Kidney glomerular epithelial cell (primary cell): ENCODE measurements around the gene GRM8.

Source experiments
- DNase-seq: peaks from one replicate; lab custom pipeline; 2025; lab: John Stamatoyannopoulos, UW

Gene GRM8

DNA sequence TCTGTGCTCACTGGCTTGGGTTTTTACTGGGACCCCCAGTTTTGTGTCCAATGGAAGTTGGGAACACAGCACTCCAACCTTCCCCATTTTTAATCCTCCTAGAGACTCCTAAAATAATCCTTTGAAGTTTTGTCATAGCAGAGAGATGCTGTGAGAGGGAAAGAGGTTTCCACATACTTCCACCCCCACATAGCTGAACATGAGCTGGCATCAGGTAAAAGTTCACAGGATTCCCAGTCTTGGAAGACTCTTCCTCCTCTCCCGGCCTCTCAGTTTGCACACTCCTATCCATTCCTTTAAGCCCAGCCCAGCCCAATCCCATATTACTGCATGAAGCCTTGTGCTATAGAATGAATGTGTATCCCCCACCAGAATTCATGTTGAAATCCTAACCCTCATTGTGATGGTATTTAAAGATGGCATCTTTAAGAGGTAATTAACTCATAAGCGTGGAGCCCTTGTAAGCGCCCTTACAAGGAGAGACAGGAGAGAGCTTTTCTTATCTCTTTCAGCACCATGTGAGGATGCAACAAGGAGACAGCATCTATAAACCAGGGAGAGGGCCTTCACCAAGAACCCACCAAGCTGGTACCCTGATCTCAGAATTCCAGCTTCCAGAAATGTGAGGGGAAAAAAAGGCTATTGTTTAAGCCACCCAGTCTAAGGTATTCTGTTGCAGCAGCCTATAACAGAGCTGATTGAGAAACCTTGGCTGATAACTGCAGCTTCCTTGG, 22.4 kb downstream of the GRM8 start:
- no peak for DNase-seq

DNA sequence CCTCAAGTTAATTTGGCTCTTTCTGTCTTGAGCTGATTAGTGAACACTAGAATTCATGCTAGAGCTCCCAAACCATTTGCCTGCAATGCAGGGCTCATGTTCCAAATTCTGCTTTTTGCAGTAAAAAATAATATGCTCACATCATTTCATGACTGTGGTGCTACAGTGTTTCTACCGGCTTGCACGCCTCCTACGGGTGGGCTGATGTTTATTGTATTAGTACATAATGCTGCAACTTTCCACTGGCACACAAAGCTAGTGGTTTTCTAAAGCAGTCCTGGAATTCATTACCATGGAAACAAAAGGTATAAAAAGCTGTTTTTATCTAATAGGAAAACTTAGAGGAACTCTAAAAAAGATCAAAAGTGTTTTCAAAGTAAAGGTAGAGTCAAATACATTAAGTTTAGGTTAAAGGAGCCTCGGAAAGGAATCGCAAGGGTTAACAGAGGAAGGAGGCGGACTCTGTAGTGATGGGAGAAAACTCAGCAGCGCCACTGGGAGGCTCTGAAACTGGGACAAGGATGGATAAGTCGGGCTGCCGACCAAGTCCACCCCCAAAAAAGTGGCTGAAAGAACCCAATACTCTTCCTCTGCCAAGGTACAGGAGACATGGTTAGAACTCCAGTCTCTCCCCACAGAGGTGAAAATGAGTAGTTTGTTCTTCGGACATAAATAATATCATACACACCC, 25.9 kb downstream of the GRM8 start:
- no peak for DNase-seq

DNA sequence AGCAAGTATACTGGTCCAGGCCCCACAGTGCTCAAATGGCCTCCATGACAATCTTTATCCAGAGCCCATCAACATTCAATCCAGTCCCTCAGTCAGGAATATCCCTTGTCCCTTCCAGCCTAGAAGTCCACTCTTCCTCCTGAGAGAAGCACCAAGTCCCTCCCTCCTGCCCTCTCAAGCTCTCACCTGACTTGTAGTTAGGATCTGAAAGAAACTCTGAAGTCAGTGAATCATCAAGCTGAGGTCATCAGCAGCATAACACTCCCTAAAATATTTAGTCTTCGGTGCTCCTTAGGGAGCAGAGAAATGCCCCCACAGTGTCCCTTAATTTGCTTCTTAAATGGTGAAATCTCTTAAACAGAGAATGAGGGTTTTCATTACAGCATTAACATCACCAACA, 31.0 kb downstream of the GRM8 start:
- no peak for DNase-seq

GRCh38 chr7:127214956-127215718, 37.6 kb downstream of the GRM8 start:
- no peak for DNase-seq

DNA sequence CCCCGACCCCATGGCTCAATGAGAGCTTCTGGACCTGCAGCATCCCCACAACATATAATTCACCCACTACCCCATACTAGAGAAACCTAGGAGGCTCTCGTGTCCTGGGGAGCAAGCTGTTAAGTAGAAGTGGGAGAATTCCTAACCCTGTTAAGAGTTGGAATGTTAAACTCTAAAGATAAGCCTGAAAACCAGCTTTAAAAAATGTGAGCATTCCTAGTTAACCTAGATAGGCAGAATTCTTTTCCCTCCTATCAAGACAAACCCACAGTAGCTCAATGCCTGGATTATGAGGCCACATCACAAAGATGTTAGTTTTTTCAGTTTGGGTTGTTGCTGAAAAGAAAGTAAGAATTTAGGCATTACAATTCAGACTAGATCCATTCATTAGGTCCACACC, 42.9 kb downstream of the GRM8 start:
- DNase-seq: no peak

- no peak for DNase-seq
Measured at GRCh38 chr7:127208860-127209259, 43.9 kb downstream of the GRM8 start.

- DNase-seq: no peak
Measured at GRCh38 chr7:127208351-127208750, 44.4 kb downstream of the GRM8 start.

DNA sequence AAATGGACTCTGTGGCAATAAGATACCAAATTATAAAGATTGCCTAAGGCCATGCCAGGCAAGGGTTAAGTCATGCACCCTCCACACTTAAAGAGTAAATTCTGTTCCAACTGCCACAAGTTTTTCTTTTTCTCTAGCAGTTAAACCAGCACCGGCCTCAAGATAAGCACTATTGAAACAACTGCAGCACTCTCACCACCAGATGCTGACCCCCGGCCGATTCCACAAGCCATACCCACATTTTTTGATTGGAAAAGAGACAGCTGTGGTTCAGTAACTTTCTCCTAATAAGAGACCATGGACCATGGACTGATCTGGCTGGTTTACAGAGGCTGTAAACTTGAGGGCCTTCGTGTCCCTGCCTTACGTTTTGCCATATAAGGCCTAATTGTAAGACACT, 44.9 kb downstream of the GRM8 start:
- DNase-seq: no peak

DNA sequence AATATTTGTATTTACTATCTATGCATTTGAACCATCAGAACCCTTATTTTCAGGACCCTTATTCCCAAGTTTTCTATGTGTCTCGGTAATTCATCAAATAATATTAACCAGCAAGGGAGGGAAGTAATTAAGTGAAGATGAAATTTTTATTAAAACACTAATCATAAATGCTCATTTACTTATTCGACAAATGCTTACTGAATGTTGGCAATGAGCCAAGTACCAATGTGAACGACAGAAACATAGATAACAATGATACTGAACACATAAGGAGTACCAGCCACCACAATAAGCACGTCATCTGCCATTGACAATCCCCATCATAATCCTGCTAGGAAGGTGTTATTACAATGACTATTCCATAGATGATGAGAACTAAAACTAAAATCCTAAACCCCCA, 45.5 kb downstream of the GRM8 start:
- no peak for DNase-seq

- no peak for DNase-seq
Measured at GRCh38 chr7:127194571-127194970, 58.2 kb downstream of the GRM8 start.

GRCh38 chr7:127189886-127190285, 62.9 kb downstream of the GRM8 start:
- no peak for DNase-seq

DNA sequence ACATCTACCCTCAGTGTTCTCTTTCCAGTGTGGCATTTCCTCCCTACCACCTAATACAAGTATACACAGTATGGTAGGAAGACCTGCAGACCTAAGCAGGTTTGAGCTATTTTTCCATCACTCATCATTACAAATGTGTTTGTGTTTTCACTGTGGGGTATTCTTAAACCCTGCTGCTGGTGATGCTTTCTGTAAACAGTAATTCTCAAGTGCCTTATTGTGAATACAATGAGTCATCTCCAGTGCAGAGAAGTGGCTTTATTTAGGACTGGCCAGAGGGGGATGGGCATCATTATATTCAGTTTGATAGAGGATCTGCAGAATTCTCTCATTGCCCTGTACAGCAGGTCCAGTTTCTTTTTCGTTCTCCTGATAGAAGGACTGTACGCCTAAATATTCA, 63.7 kb downstream of the GRM8 start:
- DNase-seq: no peak

GRCh38 chr7:127187740-127188139, 65.0 kb downstream of the GRM8 start:
- DNase-seq: no peak

DNA sequence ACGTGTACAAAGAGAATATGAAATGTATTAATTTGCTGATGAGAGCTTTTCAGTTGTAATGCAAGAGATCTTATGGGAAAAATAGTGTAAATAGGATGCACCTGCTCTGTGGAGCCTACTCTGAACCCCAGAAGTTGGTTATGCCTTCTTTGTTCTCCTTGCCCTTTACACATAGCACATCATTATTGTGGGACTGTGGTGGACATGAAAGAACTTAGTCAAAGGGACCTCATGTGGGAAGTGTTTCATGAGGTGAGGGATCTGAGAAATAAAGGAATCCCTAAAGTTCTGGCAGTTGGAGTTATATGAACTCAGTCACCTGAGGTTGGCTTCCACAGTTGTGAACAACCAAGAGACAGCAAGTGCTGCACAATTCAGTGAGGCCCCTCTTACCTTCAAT, 66.1 kb downstream of the GRM8 start:
- no peak for DNase-seq

- no peak for DNase-seq
Measured at GRCh38 chr7:127177156-127177555, 75.6 kb downstream of the GRM8 start.

DNA sequence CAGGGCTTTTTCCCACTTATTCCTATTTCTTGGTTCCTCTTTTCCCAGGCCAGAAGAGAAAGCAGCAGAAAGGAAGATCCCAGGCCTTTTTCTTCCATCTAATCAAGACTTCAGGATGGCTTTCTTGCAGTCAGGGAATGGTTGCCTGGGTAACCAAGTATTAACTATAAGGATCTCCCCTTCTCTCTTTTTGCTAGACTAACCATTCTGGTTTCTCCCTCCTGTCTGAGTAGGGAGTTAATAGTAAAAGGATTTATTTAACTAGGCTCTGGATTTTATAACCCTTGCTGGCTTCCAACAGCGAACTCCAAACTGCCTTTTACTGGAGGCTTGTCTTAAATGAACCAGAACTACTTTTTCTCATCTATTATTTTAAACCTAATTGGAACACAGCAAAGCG, 90.4 kb downstream of the GRM8 start:
- DNase-seq: no peak

- DNase-seq: no peak
Measured at GRCh38 chr7:127158659-127159058, 94.1 kb downstream of the GRM8 start.

DNA sequence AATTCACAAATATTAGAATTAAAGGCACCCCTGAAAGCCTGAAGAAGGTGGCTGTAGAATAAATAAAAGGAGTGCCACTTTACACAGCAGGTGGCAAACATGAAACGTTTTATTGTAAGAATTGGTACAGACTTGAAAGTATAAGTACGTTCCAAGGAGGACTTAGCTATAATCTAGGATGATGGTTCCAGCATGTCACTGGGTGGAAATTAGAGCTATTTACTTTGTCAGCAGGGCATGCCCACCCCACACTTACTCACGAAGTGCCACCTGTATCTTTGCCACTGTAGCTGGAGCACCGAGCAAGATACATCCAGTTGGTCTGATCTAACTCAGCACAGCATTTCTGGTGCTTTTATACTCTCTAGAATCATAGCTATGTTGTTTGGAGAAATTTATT, 97.8 kb downstream of the GRM8 start:
- DNase-seq: no peak

DNA sequence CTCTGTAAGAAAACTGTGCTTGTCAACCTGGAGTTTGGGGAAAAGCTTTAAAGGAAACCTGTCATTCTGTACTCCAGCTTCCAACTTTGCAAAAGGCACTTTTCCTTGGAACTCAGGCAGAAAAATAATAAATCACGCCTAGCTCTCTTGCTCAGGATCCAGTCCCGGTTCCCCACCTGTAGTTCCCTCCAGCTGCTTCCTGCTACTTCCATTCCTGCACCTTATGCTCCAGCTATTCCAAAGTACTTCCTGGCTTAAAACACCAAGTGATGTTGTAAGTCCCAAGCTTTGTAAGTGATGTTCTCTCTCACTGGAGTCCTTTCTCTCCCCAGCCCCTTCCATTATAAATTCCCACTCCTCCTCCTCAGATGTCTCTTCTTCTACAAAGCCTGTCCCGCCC, 98.6 kb downstream of the GRM8 start:
- DNase-seq: no peak

- no peak for DNase-seq
Measured at GRCh38 chr7:127153315-127153714, 99.4 kb downstream of the GRM8 start.

GRCh38 chr7:127152423-127152822, 100.3 kb downstream of the GRM8 start:
- DNase-seq: no peak

DNA sequence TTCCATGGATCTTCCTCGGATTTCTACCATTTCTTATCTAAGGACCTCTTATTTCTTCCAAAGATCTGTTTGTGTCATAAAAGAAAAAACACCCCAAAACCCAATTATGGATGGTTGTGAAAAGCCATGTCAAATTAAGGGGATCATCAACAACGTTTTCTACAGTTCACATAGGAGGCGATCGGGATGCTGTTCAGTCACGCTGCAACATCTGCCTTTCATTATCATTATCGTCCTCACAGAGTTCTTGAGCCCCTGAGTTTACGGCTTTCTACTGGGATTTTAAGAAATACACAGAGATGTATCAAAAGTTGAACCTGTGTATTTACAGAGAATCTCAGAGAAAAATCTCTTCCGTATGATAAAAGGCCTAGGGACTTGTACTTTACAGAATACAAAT, 101.4 kb downstream of the GRM8 start:
- no peak for DNase-seq

DNA sequence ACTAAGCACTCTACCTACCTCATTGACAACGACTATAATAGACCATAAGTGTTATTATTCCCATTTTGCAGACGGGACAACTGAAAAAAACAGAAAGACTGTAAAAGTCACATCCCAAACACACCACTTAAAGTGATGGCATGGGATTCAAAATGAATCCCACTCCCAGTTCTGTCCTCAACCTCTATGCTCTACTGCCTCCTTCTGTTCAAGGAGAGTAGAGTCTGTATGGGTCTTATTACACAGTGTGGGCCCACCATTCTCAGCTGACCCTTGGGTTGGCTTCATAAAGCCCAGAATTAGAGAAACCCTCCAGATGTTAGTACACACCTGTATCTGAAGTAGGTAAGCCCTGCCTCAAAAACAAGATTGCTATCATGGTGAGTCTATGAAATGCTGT, 102.2 kb downstream of the GRM8 start:
- DNase-seq: no peak
